Aorta (tissue), 5 donors: ENCODE results near the gene CFAP119. TPM values are rescaled to one million over a fixed set of nuclear protein-coding genes. Genes with fewer than 3 reads are reported as not detected.
A peak's percentile ranks its signal among the peaks of the same experiment; 100 is the strongest.
"Not testable (repeated sequence)": the region's sequence is repeated elsewhere in the genome, so short reads cannot be mapped to it uniquely, and the experiment has no call there.

Source experiments
- ATAC-seq: fragments of 200-7000 bp; cut with Tn5 transposase; one replicate; pipeline ENCODE4 v1.9.1; 2022; ENCODE audit warnings: moderate library complexity; ENCODE audit not compliant: low FRiP score
- DNase-seq, 2 donors: peaks; one replicate each; pipeline ENCODE4 v3.0.0-alpha.2; 2020
- H3K27ac ChIP-seq, 2 donors: one replicate each; pipeline ENCODE4 v1.5.1; 2013; ENCODE audit warnings: low read length in 2 of 2, mild to moderate bottlenecking in 2 of 2, moderate library complexity in 2 of 2, control low read depth in 1 of 2, inconsistent platforms in 1 of 2, low read depth in 1 of 2
- H3K27me3 ChIP-seq, 2 donors: one replicate each; pipeline ENCODE4 v1.6.1; 2013; ENCODE audit warnings: control low read depth in 1 of 2, low read length in 1 of 2, mild to moderate bottlenecking in 1 of 2, moderate library complexity in 1 of 2; ENCODE audit not compliant: insufficient read depth in 2 of 2, control insufficient read depth in 1 of 2
- H3K36me3 ChIP-seq, 2 donors: one replicate each; pipeline ENCODE4 v1.6.1; 2013; ENCODE audit warnings: control low read depth in 1 of 2, low read length in 1 of 2, mild to moderate bottlenecking in 1 of 2; ENCODE audit not compliant: insufficient read depth in 2 of 2, control insufficient read depth in 1 of 2
- H3K4me1 ChIP-seq, 2 donors: one replicate each; pipeline ENCODE4 v1.6.1; 2013; ENCODE audit warnings: low read length in 2 of 2, control low read depth in 1 of 2, mild to moderate bottlenecking in 1 of 2, moderate library complexity in 1 of 2; ENCODE audit not compliant: insufficient read depth in 2 of 2, control insufficient read depth in 1 of 2
- H3K4me3 ChIP-seq, 2 donors: one replicate each; pipeline ENCODE4 v1.5.1; 2013; ENCODE audit warnings: low read length in 2 of 2, control low read depth in 1 of 2, mild to moderate bottlenecking in 1 of 2
- H3K9me3 ChIP-seq: one replicate; pipeline ENCODE4 v1.6.1; 2013; ENCODE audit warnings: mild to moderate bottlenecking, low read length; ENCODE audit not compliant: control insufficient read depth
- WGBS, 2 donors: extraction: QIAGEN DNeasy Blood & Tissue Kit; methylation state at CpG; one replicate each; pipeline ENCODE4 v1.1.7; 2013; 5-methylcytosine and 5-hydroxymethylcytosine counted together
- intact Hi-C, 2 donors: fragments of 100-400 bp; cut with DNase I; formaldehyde crosslinking; loops; one replicate each; pipeline versions ENCODE4 v1.14.2 to v1.15.0; 2022
- long read RNA-seq, 2 donors: library from polyadenylated mRNA; unstranded; transcript quantifications; one replicate each; pipeline ENCODE4 v2.0.0, GENCODE V29; 2020 to 2021
- polyA plus RNA-seq, 2 donors: library from polyadenylated mRNA; stranded (reverse); fragments of 200-250 nt; gene quantifications; one replicate each; pipeline ENCODE4 v1.2.3, GENCODE V29; 2013
- total RNA-seq, 2 donors: library from RNA; stranded (reverse); fragmentation: NEBNext Ultra II Directional; extraction: Animal tissue kit (Norgen Biotek cat#: 25700); gene quantifications; one replicate each; pipeline ENCODE4 v1.2.1, GENCODE V29; 2021
- donor health status: healthy with polysubstance abuse.
- donor health status: Bipolar disorder and iron deficiency.
- donor health status: DM: no; HTN: no; CAD: no.
- donor health status: DM: no; HTN: no; CAD: no.
- donor health status: DM: yes; HTN: yes; CAD: no.

Gene CFAP119
- 1 to 10 TPM in 1 of 2 donors, under 1 TPM in 1; 0.52 to 2.7 TPM for total RNA-seq
- 1 to 10 TPM in 1 of 2 donors, under 1 TPM in 1; 0.88 to 9.8 TPM for polyA plus RNA-seq
- long read RNA-seq, donor 1, partial matches to known transcripts: 0 of 4 reads
- long read RNA-seq, donor 1, other reads (novel, unspliced or antisense): 4 of 4 reads
- long read RNA-seq, donor 2: 0 reads

GRCh38 chr16:30761928-30762902, at the start of gene CFAP119, which contains the start of gene RNF40:
Gene CFAP119, minus strand, starts transcription at chr16:30762062. Its CDS starts 314 bp downstream, at chr16:30761748.
Gene RNF40, plus strand, starts transcription at chr16:30762322. Its CDS starts 224 bp downstream, at chr16:30762546.
- peaks cover 0 to 5% of the 10 kb centered on the region in 2 donors for H3K4me1 ChIP-seq
- DNase-seq (peak; percentile 97 to 98), ATAC-seq (peak; percentile 98)
- intact Hi-C loops: loop anchor here in 1 of 2 donors (10.0 kb wide), 1 partner anchor 947 kb away; the partner anchor contains the start of genes PAGR1 and PRRT2
- peaks cover 0 to 18% of the 10 kb centered on the region in 2 donors for H3K36me3 ChIP-seq
- H3K27ac ChIP-seq: peak within 1 kb of the TSS; percentile 15 to 78
- WGBS, 2 donors: 0 to 1% methylated on average over 60 of the region's 60 CpGs
- no peaks in the 10 kb centered on the region for H3K9me3 ChIP-seq
- no peaks in the 10 kb centered on the region for H3K27me3 ChIP-seq
- peak within 1 kb of the TSS; percentile 66 to 69 for H3K4me3 ChIP-seq

GRCh38 chr16:30809675-30810074, 47.8 kb upstream of the CFAP119 start:
- H3K4me1 ChIP-seq, H3K27ac ChIP-seq, H3K9me3 ChIP-seq, H3K27me3 ChIP-seq, H3K4me3 ChIP-seq, H3K36me3 ChIP-seq, DNase-seq, ATAC-seq: not testable (repeated sequence)
- WGBS, 2 donors: 84% methylated on average over 5 of the region's 5 CpGs
- intact Hi-C loops: loop anchor here (5.0 to 10.0 kb wide), 2 partner anchors 65 to 68 kb away; no protein-coding TSS in a partner anchor

GRCh38 chr16:30808890-30809426, 47.1 kb upstream of the CFAP119 start:
- not testable (repeated sequence) for H3K4me3 ChIP-seq, H3K4me1 ChIP-seq, H3K36me3 ChIP-seq, DNase-seq, H3K27ac ChIP-seq, H3K9me3 ChIP-seq, ATAC-seq, H3K27me3 ChIP-seq
- intact Hi-C loops: loop anchor here (5.0 to 10.0 kb wide), 2 partner anchors 66 to 68 kb away; no protein-coding TSS in a partner anchor
- WGBS, 2 donors: 48 to 61% methylated on average over 5 of the region's 5 CpGs

GRCh38 chr16:30808146-30808545, 46.3 kb upstream of the CFAP119 start:
- 93 to 96% methylated on average over 5 of the region's 5 CpGs for WGBS, 2 donors
- Histone ChIP-seq H3K36me3 (no peaks in the 10 kb centered on the region), H3K4me1 (no peaks in the 10 kb centered on the region), H3K9me3 (no peaks in the 10 kb centered on the region), H3K27ac (no peak overlapping the region), H3K4me3 (no peak overlapping the region), H3K27me3 (no peaks in the 10 kb centered on the region)
- ATAC-seq (no peak), DNase-seq (no peak)
- intact Hi-C loops: loop anchor here (5.0 to 10.0 kb wide), 2 partner anchors 67 to 69 kb away; no protein-coding TSS in a partner anchor

GRCh38 chr16:30805370-30806169, 43.7 kb upstream of the CFAP119 start:
- intact Hi-C loops: loop anchor here (1.0 to 10.0 kb wide), 3 partner anchors 18 to 72 kb away; partner anchors contain the start of gene ZNF629 (in 1 of the 2)
- peak overlapping the region; percentile 48 to 73 for H3K4me3 ChIP-seq
- DNase-seq: peak; percentile 94 to 95
- H3K4me1 ChIP-seq: no peaks in the 10 kb centered on the region
- H3K36me3 ChIP-seq: no peaks in the 10 kb centered on the region
- WGBS, 2 donors: 1% methylated on average over 62 of the region's 62 CpGs
- peak; percentile 99 for ATAC-seq
- peak overlapping the region; percentile 41 to 51 for H3K27ac ChIP-seq
- no peaks in the 10 kb centered on the region for H3K9me3 ChIP-seq
- no peaks in the 10 kb centered on the region for H3K27me3 ChIP-seq

- intact Hi-C loops: loop anchor here (1.0 to 10.0 kb wide), 3 partner anchors 18 to 72 kb away; partner anchors contain the start of gene ZNF629 (in 1 of the 2)
- H3K4me1 ChIP-seq: no peaks in the 10 kb centered on the region
- H3K4me3 ChIP-seq: peak overlapping the region; percentile 48 to 73
- H3K27me3 ChIP-seq: no peaks in the 10 kb centered on the region
- H3K27ac ChIP-seq: peak overlapping the region in 1 of 2 donors; percentile 6
- no peaks in the 10 kb centered on the region for H3K36me3 ChIP-seq
- no peaks in the 10 kb centered on the region for H3K9me3 ChIP-seq
- no peak for DNase-seq
- no peak for ATAC-seq
- WGBS, 2 donors: 31 to 32% methylated on average over 8 of the region's 8 CpGs
Observed at GRCh38 chr16:30805056-30805369, 43.2 kb upstream of the CFAP119 start.

GRCh38 chr16:30802936-30803335, 41.1 kb upstream of the CFAP119 start:
- Histone ChIP-seq H3K4me3 (no peak overlapping the region), H3K4me1 (no peaks in the 10 kb centered on the region), H3K27me3 (no peaks in the 10 kb centered on the region), H3K9me3 (no peaks in the 10 kb centered on the region), H3K36me3 (no peaks in the 10 kb centered on the region), H3K27ac (no peak overlapping the region)
- intact Hi-C loops: loop anchor here in 1 of 2 donors (10.0 kb wide), 1 partner anchor 72 kb away; no protein-coding TSS in a partner anchor
- ATAC-seq (no peak), DNase-seq (no peak)
- 64 to 68% methylated on average over 3 of the region's 3 CpGs for WGBS, 2 donors
